SK-N-SH (cell line): ENCODE data around the gene RMC1. TPM values are rescaled to one million over a fixed set of nuclear protein-coding genes. Genes with fewer than 3 reads are reported as not detected.

Experiments used
- CTCF ChIA-PET: fragments of 300-600, 350-600 bp; formaldehyde crosslinking; extraction: SDS; loops from one replicate; lab custom pipeline; 2021; lab: Yijun Ruan, JAX
- POLR2A ChIA-PET: fragments of 350-600 bp; sonication (Branson Sonifier 250); formaldehyde crosslinking; extraction: SDS; loops from one replicate; lab custom pipeline; 2020; ENCODE audit warnings: antibody characterized with exemption, inconsistent platforms; lab: Yijun Ruan, JAX
- DNase-seq: peaks from one replicate; pipeline ENCODE4 v3.0.0; 2012
- H2AFZ ChIP-seq: fragments of 200-600 bp; sonication (generic); 2 replicates; pipeline ENCODE4 v1.8.1; 2016; ENCODE audit warnings: antibody characterized with exemption, mild to moderate bottlenecking, low read depth
- H3F3A ChIP-seq: fragments of 200-600 bp; sonication (generic); replicated peaks from 2 replicates; pipeline ENCODE3; 2016; ENCODE audit warnings: antibody characterized with exemption, mild to moderate bottlenecking; ENCODE audit not compliant: insufficient read depth
- H3K27ac ChIP-seq, 2 experiments: fragments of 200-500 bp in 1 of 2; fragments of 200-600 bp in 1 of 2; sonication (Bioruptor generic) in 1 of 2; sonication (generic), shearing (Covaris generic) in 1 of 2; 2 replicates each; pipeline versions ENCODE4 v1.5.1 to v1.6.1; 2014 to 2016; ENCODE audit warnings: low read depth in 2 of 2, inconsistent platforms in 1 of 2, low read length in 1 of 2, mild to moderate bottlenecking in 1 of 2, mixed read lengths in 1 of 2
- H3K27me3 ChIP-seq: fragments of 200-600 bp; sonication (generic), shearing (Covaris generic); 2 replicates; pipeline ENCODE4 v1.6.1; 2016; ENCODE audit warnings: mixed run types; ENCODE audit not compliant: insufficient read depth
- H3K36me3 ChIP-seq, 2 experiments: fragments of 200-500 bp in 1 of 2; fragments of 200-600 bp in 1 of 2; sonication (Bioruptor generic) in 1 of 2; sonication (generic) in 1 of 2; replicated peaks in 1 of 2; 2 replicates each; pipeline versions ENCODE3 to v1.5.1; 2014 to 2016; ENCODE audit warnings: low read length in 1 of 2, mild to moderate bottlenecking in 1 of 2; ENCODE audit not compliant: insufficient read depth in 2 of 2, control insufficient read depth in 1 of 2
- H3K4me1 ChIP-seq, 2 experiments: fragments of 200-500 bp in 1 of 2; fragments of 200-600 bp in 1 of 2; sonication (Bioruptor generic) in 1 of 2; sonication (generic), shearing (Covaris generic) in 1 of 2; 2 replicates each; pipeline versions ENCODE4 v1.5.1 to v1.6.1; 2014 to 2016; ENCODE audit warnings: low read depth in 1 of 2, low read length in 1 of 2, mixed run types in 1 of 2; ENCODE audit not compliant: insufficient read depth in 2 of 2, control insufficient read depth in 1 of 2
- H3K4me2 ChIP-seq: fragments of 200-600 bp; sonication (generic), shearing (Covaris generic); 2 replicates; pipeline ENCODE4 v1.6.1; 2017; ENCODE audit warnings: mixed run types
- H3K4me3 ChIP-seq, 2 experiments: fragments of 200-500 bp in 1 of 2; fragments of 200-600 bp in 1 of 2; sonication (Bioruptor generic) in 1 of 2; sonication (generic), shearing (Covaris generic) in 1 of 2; 2 replicates each; pipeline versions ENCODE4 v1.5.1 to v1.8.1; 2014 to 2016; ENCODE audit warnings: low read depth in 2 of 2, inconsistent platforms in 1 of 2, low read length in 1 of 2, mild to moderate bottlenecking in 1 of 2, mixed read lengths in 1 of 2, moderate library complexity in 1 of 2
- H3K79me2 ChIP-seq: fragments of 200-600 bp; sonication (generic); 2 replicates; pipeline ENCODE4 v1.8.1; 2017; ENCODE audit warnings: mild to moderate bottlenecking; ENCODE audit not compliant: insufficient read depth
- H3K9ac ChIP-seq: fragments of 200-600 bp; sonication (generic); 2 replicates; pipeline ENCODE4 v1.6.1; 2017; ENCODE audit warnings: mixed run types
- H3K9me2 ChIP-seq: fragments of 200-600 bp; sonication (generic); 2 replicates; pipeline ENCODE4 v1.6.1; 2017; ENCODE audit warnings: mixed run types
- H3K9me3 ChIP-seq: fragments of 200-600 bp; sonication (generic); 2 replicates; pipeline ENCODE4 v1.6.1; 2017; ENCODE audit warnings: mixed run types, mild to moderate bottlenecking, moderate library complexity
- H4K20me1 ChIP-seq: fragments of 200-600 bp; sonication (generic); 2 replicates; pipeline ENCODE4 v1.6.1; 2017; ENCODE audit warnings: mild to moderate bottlenecking, mixed run types; ENCODE audit not compliant: insufficient read depth
- CHD2 ChIP-seq: fragments of 150-350 bp; IDR thresholded peaks from 2 replicates; pipeline ENCODE4 v1.6.1; 2018; ENCODE audit warnings: low read length; ENCODE audit not compliant: partially characterized antibody
- ELF1 ChIP-seq: IDR thresholded peaks from 2 replicates; pipeline ENCODE4 v1.4.0; 2012
- FOSL2 ChIP-seq: IDR thresholded peaks from 2 replicates; pipeline ENCODE4 v1.4.0; 2012; ENCODE audit warnings: low read depth, mild to moderate bottlenecking, moderate library complexity, borderline replicate concordance
- FOXJ3 ChIP-seq: sonication (generic); formaldehyde crosslinking; IDR thresholded peaks from 2 replicates; pipeline ENCODE4 v1.5.1; 2020; ENCODE audit warnings: mild to moderate bottlenecking, missing genetic modification reagents
- JUND ChIP-seq: IDR thresholded peaks from 2 replicates; pipeline ENCODE4 v1.4.0; 2012
- MAX ChIP-seq: IDR thresholded peaks from 2 replicates; pipeline ENCODE4 v1.4.0; 2012; ENCODE audit warnings: low read depth
- POLR2AphosphoS5 ChIP-seq: IDR thresholded peaks from 2 replicates; pipeline ENCODE4 v1.6.1; 2012; ENCODE audit warnings: low read depth, low read length
- REST ChIP-seq: IDR thresholded peaks from 2 replicates; pipeline ENCODE4 v1.6.1; 2012; ENCODE audit warnings: mild to moderate bottlenecking, low read depth, low read length, moderate library complexity
- RXRA ChIP-seq: IDR thresholded peaks from 2 replicates; pipeline ENCODE4 v1.4.0; 2012; ENCODE audit warnings: low read depth, mild to moderate bottlenecking, borderline replicate concordance
- SMC3 ChIP-seq: IDR thresholded peaks from 2 replicates; pipeline ENCODE4 v1.6.1; 2012; ENCODE audit warnings: low read depth, low read length, improper control_type of control experiment
- TAF1 ChIP-seq: IDR thresholded peaks from 2 replicates; pipeline ENCODE4 v1.6.1; 2012; ENCODE audit warnings: low read depth, mild to moderate bottlenecking, low read length, moderate library complexity, borderline replicate concordance
- WGBS: methylation state at CpG from one replicate; pipeline ENCODE4 v1.1.6; 2017; ENCODE audit warnings: low lambda C conversion rate; 5-methylcytosine and 5-hydroxymethylcytosine counted together
- polyA plus RNA-seq, 3 experiments: library from polyadenylated mRNA; depleted of rRNA; stranded (reverse); fragments of >200 nt; gene quantifications; 2 replicates each; pipeline ENCODE4 v1.2.3, GENCODE V29; 2012
- TF ChIP-seq, protein P1 (sequence below): fragments of 200-600 bp; sonication (generic); IDR thresholded peaks from 2 replicates; pipeline ENCODE4 v1.6.1; 2017; ENCODE audit warnings: antibody characterized with exemption, mild to moderate bottlenecking, moderate library complexity

Gene RMC1
- polyA plus RNA-seq, 1 of the 3 experiments (the other 2 are of a cell fraction) = 26.4 TPM

DNA sequence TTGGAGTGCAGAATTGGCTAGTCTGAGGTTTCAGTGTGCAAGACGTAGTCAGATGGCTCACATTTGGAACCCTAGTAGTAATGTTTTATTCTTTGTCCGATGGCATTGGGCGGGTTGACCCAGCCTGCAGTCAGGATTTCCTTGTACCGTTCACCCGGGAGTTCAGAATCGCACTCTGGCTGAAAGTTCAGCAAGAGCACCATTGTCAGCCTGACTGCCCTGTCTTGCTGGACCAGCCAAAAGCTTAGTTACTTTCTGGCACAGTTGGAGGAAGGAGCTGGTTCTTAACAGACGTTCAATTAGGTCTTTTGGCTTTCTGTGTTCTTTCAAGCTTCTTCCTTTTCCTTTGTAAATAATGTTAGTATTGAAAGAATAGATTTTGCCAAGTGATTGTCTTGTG is 18.6 kb downstream of the RMC1 start:
- no peaks in the 10 kb centered on the region for H3K4me1 ChIP-seq
- no peak overlapping the region for H2AFZ ChIP-seq
- H3K79me2 ChIP-seq = no peaks in the 10 kb centered on the region; the same call in none of the 2 replicates
- H3K27me3 ChIP-seq = no peaks in the 10 kb centered on the region
- 96% methylated on average over 4 of the region's 7 CpGs for WGBS
- no peak overlapping the region for H3K4me3 ChIP-seq
- ChIA-PET POLR2A (no interaction called here), CTCF (no interaction called here)
- H3K4me2 ChIP-seq = no peak overlapping the region
- peaks cover 4% of the 10 kb centered on the region for H3F3A ChIP-seq
- TF ChIP-seq FOXJ3 (no peak), CHD2 (no peak), ELF1 (no peak), RXRA (no peak), REST (no peak), MAX (no peak), POLR2AphosphoS5 (no peak), TAF1 (no peak), JUND (no peak), FOSL2 (no peak), SMC3 (no peak)
- TF ChIP-seq, protein P1, sequence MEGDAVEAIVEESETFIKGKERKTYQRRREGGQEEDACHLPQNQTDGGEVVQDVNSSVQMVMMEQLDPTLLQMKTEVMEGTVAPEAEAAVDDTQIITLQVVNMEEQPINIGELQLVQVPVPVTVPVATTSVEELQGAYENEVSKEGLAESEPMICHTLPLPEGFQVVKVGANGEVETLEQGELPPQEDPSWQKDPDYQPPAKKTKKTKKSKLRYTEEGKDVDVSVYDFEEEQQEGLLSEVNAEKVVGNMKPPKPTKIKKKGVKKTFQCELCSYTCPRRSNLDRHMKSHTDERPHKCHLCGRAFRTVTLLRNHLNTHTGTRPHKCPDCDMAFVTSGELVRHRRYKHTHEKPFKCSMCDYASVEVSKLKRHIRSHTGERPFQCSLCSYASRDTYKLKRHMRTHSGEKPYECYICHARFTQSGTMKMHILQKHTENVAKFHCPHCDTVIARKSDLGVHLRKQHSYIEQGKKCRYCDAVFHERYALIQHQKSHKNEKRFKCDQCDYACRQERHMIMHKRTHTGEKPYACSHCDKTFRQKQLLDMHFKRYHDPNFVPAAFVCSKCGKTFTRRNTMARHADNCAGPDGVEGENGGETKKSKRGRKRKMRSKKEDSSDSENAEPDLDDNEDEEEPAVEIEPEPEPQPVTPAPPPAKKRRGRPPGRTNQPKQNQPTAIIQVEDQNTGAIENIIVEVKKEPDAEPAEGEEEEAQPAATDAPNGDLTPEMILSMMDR = no peak
- no peaks in the 10 kb centered on the region for H3K9me3 ChIP-seq
- no peak overlapping the region for H3K27ac ChIP-seq
- no peaks in the 10 kb centered on the region for H3K9me2 ChIP-seq
- H3K36me3 ChIP-seq = peaks cover 69 to 75% of the 10 kb centered on the region in 2 experiments
- H4K20me1 ChIP-seq = no peaks in the 10 kb centered on the region
- no peak overlapping the region for H3K9ac ChIP-seq
- DNase-seq = no peak
